SK-N-SH (cell line): ENCODE data around the gene CNNM3. TPM values are rescaled to one million over a fixed set of nuclear protein-coding genes. Genes with fewer than 3 reads are reported as not detected.
A peak's percentile ranks its signal among the peaks of the same experiment; 100 is the strongest.

Experiments used
- CTCF ChIA-PET: fragments of 300-600, 350-600 bp; formaldehyde crosslinking; extraction: SDS; loops from one replicate; lab custom pipeline; 2021; lab: Yijun Ruan, JAX
- POLR2A ChIA-PET: fragments of 350-600 bp; sonication (Branson Sonifier 250); formaldehyde crosslinking; extraction: SDS; loops from one replicate; lab custom pipeline; 2020; ENCODE audit warnings: antibody characterized with exemption, inconsistent platforms; lab: Yijun Ruan, JAX
- DNase-seq: peaks from one replicate; pipeline ENCODE4 v3.0.0; 2012
- H2AFZ ChIP-seq: fragments of 200-600 bp; sonication (generic); 2 replicates; pipeline ENCODE4 v1.8.1; 2016; ENCODE audit warnings: antibody characterized with exemption, mild to moderate bottlenecking, low read depth
- H3F3A ChIP-seq: fragments of 200-600 bp; sonication (generic); replicated peaks from 2 replicates; pipeline ENCODE3; 2016; ENCODE audit warnings: antibody characterized with exemption, mild to moderate bottlenecking; ENCODE audit not compliant: insufficient read depth
- H3K27ac ChIP-seq, 2 experiments: fragments of 200-500 bp in 1 of 2; fragments of 200-600 bp in 1 of 2; sonication (Bioruptor generic) in 1 of 2; sonication (generic), shearing (Covaris generic) in 1 of 2; 2 replicates each; pipeline versions ENCODE4 v1.5.1 to v1.6.1; 2014 to 2016; ENCODE audit warnings: low read depth in 2 of 2, inconsistent platforms in 1 of 2, low read length in 1 of 2, mild to moderate bottlenecking in 1 of 2, mixed read lengths in 1 of 2
- H3K27me3 ChIP-seq: fragments of 200-600 bp; sonication (generic), shearing (Covaris generic); 2 replicates; pipeline ENCODE4 v1.6.1; 2016; ENCODE audit warnings: mixed run types; ENCODE audit not compliant: insufficient read depth
- H3K36me3 ChIP-seq, 2 experiments: fragments of 200-500 bp in 1 of 2; fragments of 200-600 bp in 1 of 2; sonication (Bioruptor generic) in 1 of 2; sonication (generic) in 1 of 2; replicated peaks in 1 of 2; 2 replicates each; pipeline versions ENCODE3 to v1.5.1; 2014 to 2016; ENCODE audit warnings: low read length in 1 of 2, mild to moderate bottlenecking in 1 of 2; ENCODE audit not compliant: insufficient read depth in 2 of 2, control insufficient read depth in 1 of 2
- H3K4me1 ChIP-seq, 2 experiments: fragments of 200-500 bp in 1 of 2; fragments of 200-600 bp in 1 of 2; sonication (Bioruptor generic) in 1 of 2; sonication (generic), shearing (Covaris generic) in 1 of 2; 2 replicates each; pipeline versions ENCODE4 v1.5.1 to v1.6.1; 2014 to 2016; ENCODE audit warnings: low read depth in 1 of 2, low read length in 1 of 2, mixed run types in 1 of 2; ENCODE audit not compliant: insufficient read depth in 2 of 2, control insufficient read depth in 1 of 2
- H3K4me2 ChIP-seq: fragments of 200-600 bp; sonication (generic), shearing (Covaris generic); 2 replicates; pipeline ENCODE4 v1.6.1; 2017; ENCODE audit warnings: mixed run types
- H3K4me3 ChIP-seq, 2 experiments: fragments of 200-500 bp in 1 of 2; fragments of 200-600 bp in 1 of 2; sonication (Bioruptor generic) in 1 of 2; sonication (generic), shearing (Covaris generic) in 1 of 2; 2 replicates each; pipeline versions ENCODE4 v1.5.1 to v1.8.1; 2014 to 2016; ENCODE audit warnings: low read depth in 2 of 2, inconsistent platforms in 1 of 2, low read length in 1 of 2, mild to moderate bottlenecking in 1 of 2, mixed read lengths in 1 of 2, moderate library complexity in 1 of 2
- H3K79me2 ChIP-seq: fragments of 200-600 bp; sonication (generic); 2 replicates; pipeline ENCODE4 v1.8.1; 2017; ENCODE audit warnings: mild to moderate bottlenecking; ENCODE audit not compliant: insufficient read depth
- H3K9ac ChIP-seq: fragments of 200-600 bp; sonication (generic); 2 replicates; pipeline ENCODE4 v1.6.1; 2017; ENCODE audit warnings: mixed run types
- H3K9me2 ChIP-seq: fragments of 200-600 bp; sonication (generic); 2 replicates; pipeline ENCODE4 v1.6.1; 2017; ENCODE audit warnings: mixed run types
- H3K9me3 ChIP-seq: fragments of 200-600 bp; sonication (generic); 2 replicates; pipeline ENCODE4 v1.6.1; 2017; ENCODE audit warnings: mixed run types, mild to moderate bottlenecking, moderate library complexity
- H4K20me1 ChIP-seq: fragments of 200-600 bp; sonication (generic); 2 replicates; pipeline ENCODE4 v1.6.1; 2017; ENCODE audit warnings: mild to moderate bottlenecking, mixed run types; ENCODE audit not compliant: insufficient read depth
- ELF1 ChIP-seq: IDR thresholded peaks from 2 replicates; pipeline ENCODE4 v1.4.0; 2012
- GATA2 ChIP-seq: sonication (generic); formaldehyde crosslinking; IDR thresholded peaks from 2 replicates; pipeline ENCODE4 v1.5.0; 2020; ENCODE audit warnings: mild to moderate bottlenecking, missing genetic modification reagents
- RCOR1 ChIP-seq: fragments of 150-350 bp; IDR thresholded peaks from 2 replicates; pipeline ENCODE4 v1.6.1; 2017; ENCODE audit warnings: antibody characterized with exemption, low read length
- RFX5 ChIP-seq: IDR thresholded peaks from 2 replicates; pipeline ENCODE4 v1.6.1; 2012; ENCODE audit warnings: mild to moderate bottlenecking, improper control_type of control experiment, low read length
- YY1 ChIP-seq: IDR thresholded peaks from 2 replicates; pipeline ENCODE4 v1.4.0; 2012; ENCODE audit warnings: low read depth, mild to moderate bottlenecking
- WGBS: methylation state at CpG from one replicate; pipeline ENCODE4 v1.1.6; 2017; ENCODE audit warnings: low lambda C conversion rate; 5-methylcytosine and 5-hydroxymethylcytosine counted together
- polyA plus RNA-seq, 3 experiments: library from polyadenylated mRNA; depleted of rRNA; stranded (reverse); fragments of >200 nt; gene quantifications; 2 replicates each; pipeline ENCODE4 v1.2.3, GENCODE V29; 2012
- TF ChIP-seq, protein P1 (sequence below): IDR thresholded peaks from 2 replicates; pipeline ENCODE4 v1.6.1; 2012; ENCODE audit warnings: mild to moderate bottlenecking, low read depth, low read length, moderate library complexity
- TF ChIP-seq, protein P2 (sequence below): fragments of 150-350 bp; IDR thresholded peaks from 2 replicates; pipeline ENCODE4 v1.6.1; 2016; ENCODE audit warnings: mild to moderate bottlenecking, low read depth, low read length
- TF ChIP-seq, protein P3 (sequence below): IDR thresholded peaks from 2 replicates; pipeline ENCODE4; 2012
- TF ChIP-seq, protein P4 (sequence below): IDR thresholded peaks from 2 replicates; pipeline ENCODE4 v1.4.0; 2012; ENCODE audit warnings: low read depth, borderline replicate concordance

CNNM3 gene
- polyA plus RNA-seq, 1 of the 3 experiments (the other 2 are of a cell fraction), result 14.7 TPM

DNA sequence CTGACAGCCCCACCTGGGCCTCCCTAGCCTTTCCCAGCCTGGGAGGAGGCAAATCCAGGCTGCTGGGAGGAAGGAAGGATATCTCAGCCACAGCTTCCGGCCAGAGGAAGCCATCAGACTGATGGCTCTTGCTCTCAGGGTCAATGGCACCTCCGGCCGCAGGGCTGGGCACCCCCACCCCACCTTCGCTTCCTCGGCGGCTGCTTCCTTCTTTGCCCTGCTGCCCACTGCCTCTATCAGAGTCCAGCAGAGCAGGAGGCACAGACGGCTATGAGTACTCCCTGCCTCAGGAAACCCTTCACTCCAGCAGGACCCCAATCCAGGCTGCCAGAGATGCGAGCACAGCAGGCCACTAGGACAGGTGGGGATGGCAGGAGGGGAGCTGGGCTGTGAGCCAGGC, 50.5 kb downstream of the CNNM3 start (continued):
- TF ChIP-seq, protein P1, sequence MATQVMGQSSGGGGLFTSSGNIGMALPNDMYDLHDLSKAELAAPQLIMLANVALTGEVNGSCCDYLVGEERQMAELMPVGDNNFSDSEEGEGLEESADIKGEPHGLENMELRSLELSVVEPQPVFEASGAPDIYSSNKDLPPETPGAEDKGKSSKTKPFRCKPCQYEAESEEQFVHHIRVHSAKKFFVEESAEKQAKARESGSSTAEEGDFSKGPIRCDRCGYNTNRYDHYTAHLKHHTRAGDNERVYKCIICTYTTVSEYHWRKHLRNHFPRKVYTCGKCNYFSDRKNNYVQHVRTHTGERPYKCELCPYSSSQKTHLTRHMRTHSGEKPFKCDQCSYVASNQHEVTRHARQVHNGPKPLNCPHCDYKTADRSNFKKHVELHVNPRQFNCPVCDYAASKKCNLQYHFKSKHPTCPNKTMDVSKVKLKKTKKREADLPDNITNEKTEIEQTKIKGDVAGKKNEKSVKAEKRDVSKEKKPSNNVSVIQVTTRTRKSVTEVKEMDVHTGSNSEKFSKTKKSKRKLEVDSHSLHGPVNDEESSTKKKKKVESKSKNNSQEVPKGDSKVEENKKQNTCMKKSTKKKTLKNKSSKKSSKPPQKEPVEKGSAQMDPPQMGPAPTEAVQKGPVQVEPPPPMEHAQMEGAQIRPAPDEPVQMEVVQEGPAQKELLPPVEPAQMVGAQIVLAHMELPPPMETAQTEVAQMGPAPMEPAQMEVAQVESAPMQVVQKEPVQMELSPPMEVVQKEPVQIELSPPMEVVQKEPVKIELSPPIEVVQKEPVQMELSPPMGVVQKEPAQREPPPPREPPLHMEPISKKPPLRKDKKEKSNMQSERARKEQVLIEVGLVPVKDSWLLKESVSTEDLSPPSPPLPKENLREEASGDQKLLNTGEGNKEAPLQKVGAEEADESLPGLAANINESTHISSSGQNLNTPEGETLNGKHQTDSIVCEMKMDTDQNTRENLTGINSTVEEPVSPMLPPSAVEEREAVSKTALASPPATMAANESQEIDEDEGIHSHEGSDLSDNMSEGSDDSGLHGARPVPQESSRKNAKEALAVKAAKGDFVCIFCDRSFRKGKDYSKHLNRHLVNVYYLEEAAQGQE, result no peak
- TF ChIP-seq, protein P2, sequence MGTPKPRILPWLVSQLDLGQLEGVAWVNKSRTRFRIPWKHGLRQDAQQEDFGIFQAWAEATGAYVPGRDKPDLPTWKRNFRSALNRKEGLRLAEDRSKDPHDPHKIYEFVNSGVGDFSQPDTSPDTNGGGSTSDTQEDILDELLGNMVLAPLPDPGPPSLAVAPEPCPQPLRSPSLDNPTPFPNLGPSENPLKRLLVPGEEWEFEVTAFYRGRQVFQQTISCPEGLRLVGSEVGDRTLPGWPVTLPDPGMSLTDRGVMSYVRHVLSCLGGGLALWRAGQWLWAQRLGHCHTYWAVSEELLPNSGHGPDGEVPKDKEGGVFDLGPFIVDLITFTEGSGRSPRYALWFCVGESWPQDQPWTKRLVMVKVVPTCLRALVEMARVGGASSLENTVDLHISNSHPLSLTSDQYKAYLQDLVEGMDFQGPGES, result no peak
- no peak for TF ChIP-seq YY1
- TF ChIP-seq, protein P3, sequence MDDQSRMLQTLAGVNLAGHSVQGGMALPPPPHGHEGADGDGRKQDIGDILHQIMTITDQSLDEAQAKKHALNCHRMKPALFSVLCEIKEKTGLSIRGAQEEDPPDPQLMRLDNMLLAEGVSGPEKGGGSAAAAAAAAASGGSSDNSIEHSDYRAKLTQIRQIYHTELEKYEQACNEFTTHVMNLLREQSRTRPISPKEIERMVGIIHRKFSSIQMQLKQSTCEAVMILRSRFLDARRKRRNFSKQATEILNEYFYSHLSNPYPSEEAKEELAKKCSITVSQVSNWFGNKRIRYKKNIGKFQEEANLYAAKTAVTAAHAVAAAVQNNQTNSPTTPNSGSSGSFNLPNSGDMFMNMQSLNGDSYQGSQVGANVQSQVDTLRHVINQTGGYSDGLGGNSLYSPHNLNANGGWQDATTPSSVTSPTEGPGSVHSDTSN, result no peak

GRCh38 chr2:96866986-96867755, 51.1 kb downstream of the CNNM3 start:
- Histone ChIP-seq H3K4me2 (peak overlapping the region; percentile 96), H3F3A (no peaks in the 10 kb centered on the region), H3K4me3 (peak overlapping the region; percentile 94 to 95), H3K79me2 (peaks cover 38% of the 10 kb centered on the region), H3K27ac (no peak overlapping the region; a peak in 2 of 4 replicates), H2AFZ (no peak overlapping the region), H3K9me2 (no peaks in the 10 kb centered on the region), H4K20me1 (peaks cover 30% of the 10 kb centered on the region; the same call in 1 of the 2 replicates), H3K4me1 (peaks cover 0 to 26% of the 10 kb centered on the region in 2 experiments; a peak in 1 of 4 replicates), H3K9ac (peak overlapping the region; percentile 99; the same call in 1 of the 2 replicates), H3K27me3 (no peaks in the 10 kb centered on the region), H3K9me3 (no peaks in the 10 kb centered on the region), H3K36me3 (peaks cover 5 to 43% of the 10 kb centered on the region in 2 experiments)
- ChIA-PET POLR2A (interaction anchor here (0.7 to 2.0 kb wide), 2 partner anchors 10 to 22 kb away, joined by 5 to 27 read pairs; partner anchors contain the start of gene ANKRD39), CTCF (interaction anchor here (4.2 to 6.8 kb wide), 2 partner anchors 9 to 83 kb away, joined by 59 to 93 read pairs; partner anchors contain the start of gene ANKRD39)
- no peak for TF ChIP-seq ELF1
- TF ChIP-seq, protein P4, sequence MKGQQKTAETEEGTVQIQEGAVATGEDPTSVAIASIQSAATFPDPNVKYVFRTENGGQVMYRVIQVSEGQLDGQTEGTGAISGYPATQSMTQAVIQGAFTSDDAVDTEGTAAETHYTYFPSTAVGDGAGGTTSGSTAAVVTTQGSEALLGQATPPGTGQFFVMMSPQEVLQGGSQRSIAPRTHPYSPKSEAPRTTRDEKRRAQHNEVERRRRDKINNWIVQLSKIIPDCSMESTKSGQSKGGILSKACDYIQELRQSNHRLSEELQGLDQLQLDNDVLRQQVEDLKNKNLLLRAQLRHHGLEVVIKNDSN, result no peak
- TF ChIP-seq RCOR1, result no peak
- TF ChIP-seq RFX5, result no peak
- TF ChIP-seq, protein P3, result no peak
- no peak for TF ChIP-seq GATA2
- DNase-seq, result no peak
- 69% methylated on average over 16 of the region's 22 CpGs for WGBS
